HL-60/S4 (cell line): ENCODE data around the gene ZNF669.

ENCODE experiments used
- in situ Hi-C: fragments of 300-500 bp; cut with MboI; formaldehyde crosslinking; loops from 2 replicates; pipeline ENCODE4 v1.14.3; 2022; ENCODE audit warnings: low sequenced_read_pairs

Gene ZNF669

GRCh38 chr1:247077213-247077612 lies 26.9 kb downstream of the ZNF669 start:
- in situ Hi-C loops: no loop called here

DNA sequence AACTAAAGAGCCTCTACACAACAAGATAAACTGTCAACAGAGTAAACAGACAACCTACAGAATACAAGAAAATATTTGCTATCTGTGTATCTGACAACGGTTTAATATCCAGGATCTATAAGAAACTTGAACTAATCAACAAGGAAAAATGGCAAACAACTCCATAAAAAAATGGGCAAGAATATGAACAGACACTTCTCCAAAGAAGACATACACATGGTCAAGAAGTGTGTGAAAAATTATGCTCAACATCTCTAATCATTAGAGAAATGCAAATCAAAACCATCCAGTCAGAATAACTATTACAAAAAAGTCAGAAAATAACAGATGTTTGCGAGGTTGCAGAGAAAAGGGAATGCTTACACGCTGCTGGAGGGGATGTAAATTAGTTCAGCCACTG lies 33.5 kb downstream of the ZNF669 start:
- in situ Hi-C loops: no loop called here

- in situ Hi-C loops: no loop called here
Observed at GRCh38 chr1:247064304-247064703, 39.9 kb downstream of the ZNF669 start.

DNA sequence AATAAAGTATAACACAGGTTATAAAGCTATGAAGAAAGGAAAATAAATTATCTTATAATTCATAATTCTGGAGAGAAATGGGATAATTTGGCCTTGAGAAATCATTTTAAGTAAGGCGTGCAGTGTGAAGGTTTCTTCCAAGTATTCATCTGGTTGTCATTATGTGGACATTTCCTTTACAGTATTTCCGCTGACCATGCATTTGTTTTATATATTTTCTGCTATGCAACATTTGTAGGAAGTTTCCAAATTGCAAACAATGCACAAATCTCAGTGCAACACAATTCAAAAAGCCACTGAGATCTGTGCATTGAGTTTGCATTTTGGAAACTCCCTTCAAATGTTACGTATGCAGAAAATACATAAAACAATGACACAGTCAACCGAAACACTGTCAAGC lies 43.4 kb downstream of the ZNF669 start:
- in situ Hi-C loops: no loop called here

- in situ Hi-C loops: no loop called here
Observed at GRCh38 chr1:247056071-247056470, 48.1 kb downstream of the ZNF669 start.

- in situ Hi-C loops: no loop called here
Observed at GRCh38 chr1:247054992-247055415, 49.2 kb downstream of the ZNF669 start.
